T-cell (primary cell): ENCODE results near the gene SMLR1. TPM values are rescaled to one million over a fixed set of nuclear protein-coding genes. Genes with fewer than 3 reads are reported as not detected.

Experiments used
- ATAC-seq, 4 experiments: fragments of 200-7000 bp in 3 of 4; fragments of 150-1000 bp in 1 of 4; cut with Tn5 transposase; replicated peaks in 1 of 4; 1 replicate in 3 of 4; 2 replicates in 1 of 4; pipeline ENCODE4 v1.10.0; 2021; ENCODE audit warnings: moderate library complexity in 3 of 4, mild to moderate bottlenecking in 2 of 4, moderate number of reproducible peaks in 1 of 4
- CTCF ChIA-PET, 2 donors: fragments of 300-600 bp; sonication (Branson Sonifier 250); formaldehyde crosslinking; loops; one replicate each; lab custom pipeline; 2022; ENCODE audit warnings: antibody characterized with exemption in 2 of 2; lab: Charles Lee
- POLR2A ChIA-PET, 2 donors: fragments of 300-600 bp; sonication (Branson Sonifier 250); formaldehyde crosslinking; loops; one replicate each; lab custom pipeline; 2022; ENCODE audit warnings: antibody characterized with exemption in 2 of 2; lab: Charles Lee
- DNase-seq, 35 experiments: peaks; one replicate each; pipeline versions ENCODE4 v3.0.0 to v3.0.0-alpha.2; 2013 to 2023
- H3K27ac ChIP-seq: one replicate; pipeline ENCODE4 v1.5.1; 2013; ENCODE audit warnings: low read length
- H3K27me3 ChIP-seq, 2 experiments: replicated peaks in 1 of 2; 1 replicate in 1 of 2; 2 replicates in 1 of 2; pipeline versions ENCODE4 v1.6.1 to v1.7.0; 2013; ENCODE audit warnings: low read length in 1 of 2, mixed read lengths in 1 of 2; ENCODE audit not compliant: control insufficient read depth in 2 of 2, insufficient read depth in 2 of 2; ENCODE audit errors: extremely low read depth in 1 of 2
- H3K36me3 ChIP-seq, 2 donors: 1 replicate in 1 of 2; 2 replicates in 1 of 2; pipeline versions ENCODE4 v1.6.1 to v1.7.0; 2013; ENCODE audit warnings: low read length in 1 of 2; ENCODE audit not compliant: control insufficient read depth in 2 of 2, insufficient read depth in 1 of 2; ENCODE audit errors: extremely low read depth in 1 of 2
- H3K4me1 ChIP-seq, 2 experiments: 1 replicate in 1 of 2; 2 replicates in 1 of 2; pipeline versions ENCODE4 v1.6.1 to v1.7.0; 2013; ENCODE audit warnings: low read length in 2 of 2, mixed read lengths in 1 of 2; ENCODE audit not compliant: insufficient read depth in 2 of 2, control insufficient read depth in 1 of 2; ENCODE audit errors: extremely low read depth in 1 of 2
- H3K4me3 ChIP-seq, 2 donors: 1 replicate in 1 of 2; 2 replicates in 1 of 2; pipeline versions ENCODE4 v1.5.1 to v1.7.0; 2013; ENCODE audit warnings: mild to moderate bottlenecking in 2 of 2, low read length in 1 of 2, moderate library complexity in 1 of 2; ENCODE audit not compliant: control insufficient read depth in 1 of 2; ENCODE audit errors: extremely low read depth in 1 of 2
- H3K9me3 ChIP-seq: 2 replicates; pipeline ENCODE4 v1.7.0; 2013
- H3K27ac Mint-ChIP-seq, 2 donors: one replicate each; pipeline ENCODE4 v1.8.0; 2020 to 2021; ENCODE audit warnings: mild to moderate bottlenecking in 2 of 2, mixed read lengths in 2 of 2
- H3K27me3 Mint-ChIP-seq, 2 donors: one replicate each; pipeline ENCODE4 v1.8.0; 2021 to 2022; ENCODE audit warnings: mixed read lengths in 2 of 2
- H3K36me3 Mint-ChIP-seq: one replicate; pipeline ENCODE4 v1.8.0; 2021; ENCODE audit warnings: mixed read lengths
- H3K4me1 Mint-ChIP-seq, 3 donors: one replicate each; pipeline ENCODE4 v1.8.0; 2020 to 2022; ENCODE audit warnings: mixed read lengths in 3 of 3, mild to moderate bottlenecking in 1 of 3
- H3K4me3 Mint-ChIP-seq, 3 donors: one replicate each; pipeline ENCODE4 v1.8.0; 2020 to 2022; ENCODE audit warnings: mild to moderate bottlenecking in 3 of 3, mixed read lengths in 3 of 3, moderate library complexity in 3 of 3
- H3K9me3 Mint-ChIP-seq, 3 donors: one replicate each; pipeline ENCODE4 v1.8.0; 2020 to 2022; ENCODE audit warnings: mixed read lengths in 3 of 3
- WGBS: methylation state at CpG from one replicate; pipeline ENCODE4 v1.1.5; 2013; ENCODE audit warnings: missing lambda C conversion rate; ENCODE audit not compliant: insufficient coverage; 5-methylcytosine and 5-hydroxymethylcytosine counted together
- total RNA-seq, 35 experiments: library from RNA in 6 of 35; stranded (reverse) in 6 of 35; fragments of 120-200 nt in 1 of 35; gene quantifications; one replicate each; pipeline versions ENCODE4 v1.2.1 to v1.2.4 and lab custom pipeline; 2013 to 2026

SMLR1 gene
- total RNA-seq, 5 donors from 2014 or later (not counting 1 experiment from before 2014, with no cell fraction given): not detected

- ChIA-PET CTCF (interaction anchor here (0.6 to 1.6 kb wide), 7 partner anchors 23 to 811 kb away, joined by 3 to 6 read pairs (median 4); no protein-coding TSS in a partner anchor), POLR2A (interaction anchor here in 1 of 2 donors (0.6 kb wide), 1 partner anchor 529 kb away, joined by 3 read pairs; no protein-coding TSS in a partner anchor)
- Mint-ChIP-seq H3K9me3 (no peaks in the 10 kb centered on the region), H3K4me1 (peaks cover 0 to 12% (median 4%) of the 10 kb centered on the region in 3 donors), H3K36me3 (no peaks in the 10 kb centered on the region), H3K4me3 (no peak overlapping the region), H3K27ac (no peak overlapping the region), H3K27me3 (no peaks in the 10 kb centered on the region)
- no peak overlapping the region for H3K27ac ChIP-seq
- H3K4me3 ChIP-seq: no peak overlapping the region
- DNase-seq: no peak
- no peaks in the 10 kb centered on the region for H3K36me3 ChIP-seq
- no peaks in the 10 kb centered on the region for H3K9me3 ChIP-seq
- no peak for ATAC-seq
- 94% methylated on average over 2 of the region's 7 CpGs for whole genome bisulfite sequencing
- H3K27me3 ChIP-seq: no peaks in the 10 kb centered on the region
- H3K4me1 ChIP-seq: peaks cover 2 to 3% of the 10 kb centered on the region in 2 experiments
These were observed 20.1 kb downstream of the SMLR1 start for GRCh38 chr6:130847001-130847910.

GRCh38 chr6:130848945-130849344 lies 21.7 kb downstream of the SMLR1 start:
- DNase-seq (peak in 22 of 35 experiments; percentile 2 to 28 (median 6)), ATAC-seq (peak; percentile 60 to 79 (median 76))
- H3K4me3 Mint-ChIP-seq: no peak overlapping the region
- ChIA-PET POLR2A (no interaction called here), CTCF (interaction anchor here in 1 of 2 donors (0.6 kb wide), 1 partner anchor 63 kb away, joined by 3 read pairs; no protein-coding TSS in a partner anchor)
- H3K4me1 Mint-ChIP-seq: peaks cover 0 to 8% (median 4%) of the 10 kb centered on the region in 3 donors
- H3K4me1 ChIP-seq: peaks cover 2 to 3% of the 10 kb centered on the region in 2 experiments
- no peak overlapping the region for H3K27ac Mint-ChIP-seq
- no peaks in the 10 kb centered on the region for H3K9me3 ChIP-seq
- no peaks in the 10 kb centered on the region for H3K9me3 Mint-ChIP-seq
- H3K4me3 ChIP-seq: no peak overlapping the region
- H3K36me3 Mint-ChIP-seq: no peaks in the 10 kb centered on the region
- H3K27me3 ChIP-seq: no peaks in the 10 kb centered on the region
- no peaks in the 10 kb centered on the region for H3K36me3 ChIP-seq
- no peak overlapping the region for H3K27ac ChIP-seq
- H3K27me3 Mint-ChIP-seq: no peaks in the 10 kb centered on the region
- no CpG with 5 or more reads among the region's 2 CpGs for WGBS

- ATAC-seq (no peak), DNase-seq (no peak)
- H3K9me3 Mint-ChIP-seq: no peaks in the 10 kb centered on the region
- no peaks in the 10 kb centered on the region for H3K27me3 Mint-ChIP-seq
- Histone ChIP-seq H3K4me1 (peaks cover 2 to 3% of the 10 kb centered on the region in 2 experiments), H3K27me3 (no peaks in the 10 kb centered on the region), H3K4me3 (no peak overlapping the region), H3K27ac (no peak overlapping the region), H3K36me3 (no peaks in the 10 kb centered on the region), H3K9me3 (no peaks in the 10 kb centered on the region)
- H3K4me3 Mint-ChIP-seq: no peak overlapping the region
- POLR2A ChIA-PET: no interaction called here
- no peaks in the 10 kb centered on the region for H3K36me3 Mint-ChIP-seq
- peaks cover 0 to 8% (median 4%) of the 10 kb centered on the region in 3 donors for H3K4me1 Mint-ChIP-seq
- CTCF ChIA-PET: no interaction called here
- WGBS: 100% methylated on average over 1 of the region's 1 CpG
- no peak overlapping the region for H3K27ac Mint-ChIP-seq
These were observed 22.4 kb downstream of the SMLR1 start for GRCh38 chr6:130849594-130849993.

GRCh38 chr6:130851026-130851425 lies 23.8 kb downstream of the SMLR1 start:
- no peak for DNase-seq
- Mint-ChIP-seq H3K27ac (no peak overlapping the region), H3K4me1 (peaks cover 0 to 8% (median 4%) of the 10 kb centered on the region in 3 donors), H3K27me3 (no peaks in the 10 kb centered on the region), H3K9me3 (no peaks in the 10 kb centered on the region), H3K36me3 (peaks cover 4% of the 10 kb centered on the region), H3K4me3 (no peak overlapping the region)
- Histone ChIP-seq H3K9me3 (no peaks in the 10 kb centered on the region), H3K36me3 (no peaks in the 10 kb centered on the region), H3K4me3 (no peak overlapping the region), H3K4me1 (peaks cover 2 to 3% of the 10 kb centered on the region in 2 experiments), H3K27ac (no peak overlapping the region), H3K27me3 (no peaks in the 10 kb centered on the region)
- ChIA-PET POLR2A (no interaction called here), CTCF (interaction anchor here in 1 of 2 donors (0.6 to 0.9 kb wide), 2 partner anchors 8 to 790 kb away, joined by 3 to 6 read pairs; no protein-coding TSS in a partner anchor)
- ATAC-seq: no peak
- WGBS: 100% methylated on average over 1 of the region's 1 CpG

- ATAC-seq (no peak), DNase-seq (no peak)
- WGBS: 70% methylated on average over 2 of the region's 7 CpGs
- peaks cover 2 to 3% of the 10 kb centered on the region in 2 experiments for H3K4me1 ChIP-seq
- H3K36me3 ChIP-seq: no peaks in the 10 kb centered on the region
- no peaks in the 10 kb centered on the region for H3K27me3 ChIP-seq
- Mint-ChIP-seq H3K4me3 (no peak overlapping the region), H3K4me1 (peaks cover 0 to 8% (median 4%) of the 10 kb centered on the region in 3 donors), H3K9me3 (no peaks in the 10 kb centered on the region), H3K36me3 (peaks cover 4% of the 10 kb centered on the region), H3K27me3 (no peaks in the 10 kb centered on the region), H3K27ac (no peak overlapping the region)
- H3K9me3 ChIP-seq: no peaks in the 10 kb centered on the region
- no peak overlapping the region for H3K4me3 ChIP-seq
- CTCF ChIA-PET: interaction anchor here in 1 of 2 donors (1.4 kb wide), 1 partner anchor 10 kb away, joined by 3 read pairs; no protein-coding TSS in a partner anchor
- no peak overlapping the region for H3K27ac ChIP-seq
- POLR2A ChIA-PET: interaction anchor here in 1 of 2 donors (0.6 kb wide), 1 partner anchor 16 kb away, joined by 3 read pairs; no protein-coding TSS in a partner anchor
These were observed 25.8 kb downstream of the SMLR1 start for GRCh38 chr6:130852844-130853554.
